HG02642 (cell line): Measurements from ENCODE around the gene MRTFB.

Source experiments
- ATAC-seq: cut with Tn5 transposase; IDR thresholded peaks from one replicate; pipeline ENCODE4 v1.9.1; 2021; ENCODE audit warnings: mild to moderate bottlenecking; ENCODE audit not compliant: unreplicated experiment, poor library complexity

The MRTFB gene

GRCh38 chr16:14063618-14064581 is 7.2 kb upstream of the MRTFB start:
- no peak for ATAC-seq

DNA sequence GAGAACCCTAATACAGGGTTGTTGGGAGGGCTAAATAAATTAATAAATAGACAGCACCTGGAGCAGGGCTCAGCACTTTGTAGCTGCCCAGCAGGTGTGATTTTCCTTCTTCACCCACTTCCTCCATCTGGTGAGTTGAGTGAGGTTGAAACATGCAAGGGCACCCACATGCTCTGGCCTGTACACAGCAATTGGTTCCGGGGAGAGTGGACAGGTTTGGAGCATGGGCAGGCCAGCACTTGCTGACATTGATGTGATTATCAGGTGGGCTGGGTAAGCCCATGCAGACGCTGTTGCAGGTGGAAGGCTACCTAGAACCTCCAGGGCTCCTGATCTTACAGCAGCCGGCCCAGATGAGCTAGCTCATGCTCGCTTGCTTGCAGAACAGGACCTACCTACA is 1.3 kb upstream of the MRTFB start:
- no peak for ATAC-seq

DNA sequence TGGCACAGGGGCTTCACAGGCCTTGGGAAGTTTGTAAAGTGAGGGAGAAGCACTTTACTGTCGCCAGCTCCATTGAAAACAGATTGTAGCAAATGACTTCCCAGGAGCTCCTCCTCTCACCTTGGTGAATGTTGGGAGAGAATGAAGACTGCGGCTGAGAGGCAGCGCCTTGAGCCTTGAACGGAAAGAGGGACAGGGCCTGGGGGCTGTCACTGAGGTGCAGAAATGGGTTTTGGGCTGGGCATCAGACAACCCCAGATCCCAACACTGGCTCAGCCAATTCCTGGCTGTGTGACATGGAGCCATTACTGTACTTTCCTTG is 603 bp upstream of the MRTFB start:
- ATAC-seq = peak; percentile 28

- ATAC-seq = peak; percentile 47
These were observed 605 bp downstream of the MRTFB start for GRCh38 chr16:14071576-14072271.

DNA sequence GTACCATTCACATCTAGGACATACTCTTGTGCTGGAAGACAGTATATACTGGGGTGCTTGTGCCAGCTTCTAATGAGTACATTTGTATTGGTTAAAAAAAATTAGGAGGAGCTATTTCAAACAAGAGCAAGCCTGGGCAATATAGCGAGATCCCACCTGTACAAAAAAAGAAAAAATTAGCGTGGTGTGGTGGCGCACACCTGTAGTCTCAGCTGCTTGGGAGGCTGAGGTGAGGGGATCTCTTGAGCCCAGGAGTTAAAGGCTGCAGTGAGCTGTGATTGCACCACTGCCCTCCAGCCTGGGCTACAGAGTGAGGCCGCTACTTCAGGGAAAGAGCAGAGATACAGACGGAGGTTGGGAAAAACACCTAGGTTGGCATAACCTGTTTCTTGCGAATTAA is 1.2 kb downstream of the MRTFB start:
- no peak for ATAC-seq

GRCh38 chr16:14074544-14074943 is 3.4 kb downstream of the MRTFB start:
- no peak for ATAC-seq

GRCh38 chr16:14077918-14078317 is 6.8 kb downstream of the MRTFB start:
- no peak for ATAC-seq

GRCh38 chr16:14086477-14086876 is 15.4 kb downstream of the MRTFB start:
- no peak for ATAC-seq

DNA sequence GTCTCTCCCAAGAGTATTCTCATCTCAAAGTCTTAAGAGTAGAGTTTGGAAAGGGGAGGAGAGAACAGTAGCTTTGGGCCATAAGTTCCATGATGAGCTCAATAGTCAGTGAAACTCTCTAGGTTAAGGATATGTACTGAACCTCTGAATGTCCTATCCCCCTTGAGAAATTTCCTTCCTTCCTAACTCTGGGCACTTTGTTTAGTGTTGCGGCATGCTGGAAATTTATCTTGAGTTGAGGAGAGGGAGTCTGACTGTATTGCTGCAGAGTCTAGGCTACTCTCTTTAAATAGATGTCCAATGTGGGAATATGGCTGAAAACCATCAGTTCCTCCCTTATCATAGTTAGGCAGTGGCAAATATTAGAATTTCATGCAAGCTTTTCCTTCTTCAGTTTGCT is 16.1 kb downstream of the MRTFB start:
- ATAC-seq = no peak

DNA sequence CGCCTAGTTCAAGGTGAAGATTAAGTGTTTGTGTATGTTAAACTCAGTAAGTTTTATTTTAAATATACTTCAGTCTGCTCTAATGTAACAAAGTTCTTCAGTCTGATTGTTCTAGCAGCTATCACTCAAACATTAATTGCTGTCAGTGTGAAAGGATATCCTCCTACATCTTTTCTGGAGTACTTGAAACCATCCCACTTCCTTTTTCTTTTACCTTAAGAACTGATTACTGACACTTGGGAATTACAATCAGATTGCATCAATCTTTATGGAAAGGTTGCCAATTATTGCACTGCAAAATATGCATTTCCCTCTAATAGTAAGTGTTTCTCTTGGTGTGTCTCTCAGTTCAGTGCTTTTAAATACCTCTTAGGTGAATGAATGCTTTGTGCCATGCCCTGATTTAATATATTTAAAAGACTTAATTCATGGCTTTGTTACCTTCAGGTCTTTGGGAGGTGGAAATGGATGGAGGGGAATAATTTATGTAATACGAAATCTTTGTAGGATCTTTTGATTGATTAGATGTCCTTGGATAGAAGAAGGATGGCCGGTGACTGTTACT is 16.6 kb downstream of the MRTFB start:
- no peak for ATAC-seq

- ATAC-seq = no peak
These were observed 17.1 kb downstream of the MRTFB start for GRCh38 chr16:14088155-14088753.

DNA sequence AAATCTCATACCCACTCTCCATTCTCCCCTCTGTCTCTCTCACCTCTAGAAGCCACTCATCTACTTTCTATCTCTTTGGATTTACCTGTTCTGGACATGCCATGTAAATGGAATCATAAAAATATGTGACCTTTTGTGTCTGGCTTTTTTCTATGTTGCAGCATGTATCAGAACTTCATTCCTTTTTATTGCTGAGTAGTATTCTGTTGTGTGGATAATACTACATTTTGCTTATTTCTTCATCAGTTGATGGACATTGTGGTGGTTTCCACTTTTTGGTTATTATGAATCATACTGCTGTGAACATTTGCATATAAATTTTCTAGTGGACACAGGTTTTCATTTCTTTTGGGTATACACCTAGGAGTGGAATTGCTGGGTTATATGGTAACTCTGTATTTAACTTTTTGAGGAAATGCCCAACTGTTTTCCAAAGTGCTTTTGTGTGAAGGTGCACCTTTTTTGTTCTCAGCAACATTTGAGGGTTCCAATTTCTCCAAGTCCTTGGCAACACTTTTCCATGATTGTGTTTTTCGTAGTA is 18.2 kb downstream of the MRTFB start:
- ATAC-seq = no peak

GRCh38 chr16:14092561-14092960 is 21.4 kb downstream of the MRTFB start:
- ATAC-seq = no peak

- no peak for ATAC-seq
These were observed 24.9 kb downstream of the MRTFB start for GRCh38 chr16:14095883-14096551.

DNA sequence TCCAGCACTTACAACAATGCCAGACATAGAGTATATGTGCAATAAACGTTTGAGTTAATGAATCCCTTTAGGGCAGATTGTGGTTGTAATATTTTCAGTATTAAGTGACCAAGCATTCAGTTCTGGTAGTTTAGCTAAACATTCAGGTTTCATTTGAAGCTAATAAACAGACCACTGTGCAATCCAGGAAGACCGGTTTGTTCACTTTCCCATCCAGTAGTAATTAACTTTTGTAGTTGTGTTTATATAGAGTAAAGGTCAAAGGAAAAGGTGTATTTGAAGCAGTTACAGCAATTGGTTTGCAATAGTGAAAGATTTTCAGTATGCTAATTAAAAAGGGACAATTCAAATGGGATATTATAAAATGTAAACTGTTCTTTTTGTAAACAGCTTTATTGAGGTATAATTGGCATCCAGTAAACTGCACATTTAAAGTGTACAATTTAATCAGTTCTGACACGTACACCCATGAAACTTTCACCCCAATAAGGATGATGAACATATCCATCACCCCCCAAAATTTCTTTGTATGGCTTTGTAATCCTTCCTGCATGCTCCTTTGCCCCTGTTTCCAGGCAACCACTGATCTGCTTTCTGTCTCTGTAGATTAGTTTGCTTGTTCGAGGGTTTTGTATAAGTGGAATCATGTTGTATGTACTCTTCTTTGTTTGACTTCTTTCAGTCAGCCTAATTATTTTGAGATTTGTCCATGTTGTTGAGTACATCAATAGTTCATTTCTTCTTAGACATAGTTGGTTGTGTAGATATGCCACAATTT is 26.3 kb downstream of the MRTFB start:
- ATAC-seq = no peak

DNA sequence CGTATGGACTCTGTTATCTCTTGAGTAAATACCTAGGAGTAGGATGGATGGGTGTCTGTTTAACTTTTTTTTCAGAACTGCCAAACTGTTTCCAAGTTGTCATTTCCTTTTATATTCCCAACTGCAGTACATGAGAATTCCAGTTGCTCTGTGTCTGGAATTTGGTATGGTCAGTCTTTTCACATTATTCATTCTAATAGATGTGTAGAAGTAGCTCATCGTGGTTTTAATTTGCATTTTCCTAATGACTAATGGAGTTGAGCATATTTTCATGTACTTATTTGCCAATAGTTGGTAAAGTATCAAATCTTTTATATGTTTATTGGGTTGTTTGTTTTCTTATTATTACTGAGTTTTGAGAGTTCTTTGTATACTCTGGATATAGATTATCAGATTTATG is 27.0 kb downstream of the MRTFB start:
- ATAC-seq = no peak

DNA sequence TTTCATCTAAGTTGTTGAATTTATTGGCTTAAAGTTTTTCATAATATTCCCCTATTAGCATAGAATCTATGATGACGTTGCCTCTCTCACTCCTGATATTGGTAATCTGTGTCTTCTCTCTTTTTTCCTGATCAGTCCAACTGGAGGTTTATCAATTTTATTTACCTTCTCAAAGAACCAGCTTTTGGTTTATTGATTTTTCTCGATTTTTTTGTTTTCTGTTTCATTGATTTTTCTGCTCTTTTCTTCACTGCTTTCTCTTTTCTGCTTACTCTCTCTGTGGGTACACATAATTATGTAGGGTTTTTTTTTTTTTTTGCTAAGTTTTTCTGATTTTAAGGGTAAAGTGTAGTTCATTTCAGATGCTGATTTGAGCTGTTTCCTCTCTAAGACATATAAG is 29.7 kb downstream of the MRTFB start:
- no peak for ATAC-seq

DNA sequence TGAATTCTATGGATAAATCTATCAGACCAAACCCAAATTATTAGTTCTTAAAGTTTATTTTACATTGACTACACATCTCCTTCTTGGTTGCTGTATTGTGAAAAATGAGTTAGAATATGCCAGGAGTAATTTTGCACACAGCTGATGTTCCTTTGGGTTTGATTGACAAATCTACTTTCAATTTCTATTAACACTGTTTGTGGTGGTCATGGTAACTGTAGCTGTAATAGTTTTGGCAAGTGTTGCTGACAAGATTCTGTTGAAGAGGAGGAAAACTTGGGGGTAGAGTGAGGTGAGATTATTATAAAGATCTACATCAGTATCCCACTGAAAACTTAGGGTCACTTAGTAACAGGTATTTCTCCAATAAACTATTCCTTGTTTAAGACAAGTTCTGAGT is 30.3 kb downstream of the MRTFB start:
- ATAC-seq = no peak

- no peak for ATAC-seq
These were observed 32.0 kb downstream of the MRTFB start for GRCh38 chr16:14102925-14103720.
